Right cardiac atrium (tissue), 5 donors: ENCODE data around the gene FANCC. TPM values are rescaled to one million over a fixed set of nuclear protein-coding genes. Genes with fewer than 3 reads are reported as not detected.

Experiments used
- ATAC-seq, 2 donors: fragments of 200-7000 bp; cut with Tn5 transposase; one replicate each; pipeline versions ENCODE4 v1.8.0 to v1.9.1; 2020; ENCODE audit warnings: moderate library complexity in 2 of 2, mild to moderate bottlenecking in 1 of 2
- DNase-seq, 3 donors: peaks; one replicate each; pipeline ENCODE4 v3.0.0-alpha.2; 2020
- H3K27ac ChIP-seq: one replicate; pipeline ENCODE4 v1.5.1; 2013; ENCODE audit warnings: mild to moderate bottlenecking, low read length, control low read depth, moderate library complexity
- H3K27me3 ChIP-seq: one replicate; pipeline ENCODE4 v1.6.1; 2013; ENCODE audit not compliant: control insufficient read depth, insufficient read depth
- H3K4me1 ChIP-seq: one replicate; pipeline ENCODE4 v1.6.1; 2013; ENCODE audit warnings: low read length; ENCODE audit not compliant: control insufficient read depth, insufficient read depth
- H3K4me3 ChIP-seq: one replicate; pipeline ENCODE4 v1.5.1; 2013; ENCODE audit warnings: low read length, control low read depth
- H3K9me3 ChIP-seq: one replicate; pipeline ENCODE4 v1.6.1; 2013; ENCODE audit warnings: low read length; ENCODE audit not compliant: control insufficient read depth
- WGBS: extraction: QIAGEN DNeasy Blood & Tissue Kit; methylation state at CpG from one replicate; pipeline ENCODE4 v1.1.7; 2013; 5-methylcytosine and 5-hydroxymethylcytosine counted together
- intact Hi-C, 4 donors: fragments of 100-400 bp; cut with DNase I; formaldehyde crosslinking; loops; one replicate each; pipeline versions ENCODE4 v1.11.0 to v1.14.0; 2022 to 2023
- polyA plus RNA-seq: library from polyadenylated mRNA; stranded (reverse); fragments of 200-250 nt; gene quantifications from one replicate; pipeline ENCODE4 v1.2.3, GENCODE V29; 2013
- total RNA-seq, 4 donors: library from RNA; stranded (reverse); fragmentation: NEBNext Ultra II Directional; extraction: Animal tissue kit (Norgen Biotek cat#: 25700); gene quantifications; one replicate each; pipeline ENCODE4 v1.2.1, GENCODE V29; 2021
- donor health status: healthy with polysubstance abuse.
- donor health status: DM: no; HTN: yes; CAD: no.
- donor health status: DM: no; HTN: no; CAD: no.
- donor health status: DM: no; HTN: yes; CAD: no; lungs with severe emphysema.
- donor health status: DM: yes; HTN: yes; CAD: no.

The FANCC gene
- total and polyA plus RNA-seq, 5 donors = 3.2 to 6.6 (median 4.3) TPM

DNA sequence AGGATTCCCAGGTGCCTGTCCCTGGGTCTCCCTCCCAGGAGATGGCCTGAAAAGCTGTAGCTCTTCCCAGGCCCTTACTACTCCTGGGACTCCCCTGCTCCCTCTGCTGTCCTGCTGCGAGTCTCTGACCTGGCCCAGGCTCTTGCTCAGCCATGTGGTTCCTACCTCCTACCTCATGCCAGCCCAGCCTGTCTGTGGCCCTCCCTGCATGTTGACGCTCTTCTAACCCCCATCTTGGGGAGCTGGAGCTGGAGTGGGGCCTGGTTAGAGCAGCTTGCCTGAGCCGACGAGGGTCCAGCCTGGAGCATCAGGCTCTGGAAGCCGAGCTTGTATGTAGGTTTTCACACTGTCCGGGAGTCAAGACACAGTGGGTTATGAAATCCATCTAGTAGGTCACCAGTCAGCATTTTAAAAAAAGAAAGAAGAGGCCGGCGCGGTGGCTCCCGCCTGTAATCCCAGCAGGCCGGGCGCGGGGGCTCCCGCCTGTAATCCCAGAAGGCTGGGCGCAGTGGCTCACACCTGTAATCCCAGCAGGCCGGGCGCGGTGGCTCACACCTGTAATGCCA, 244.4 kb downstream of the FANCC start:
- intact Hi-C loops = loop anchor here in 1 of 4 donors (2.0 kb wide), 1 partner anchor 14 kb away; no protein-coding TSS in a partner anchor
- DNase-seq = no peak
- no peak overlapping the region for H3K4me3 ChIP-seq
- peaks cover 28% of the 10 kb centered on the region for H3K4me1 ChIP-seq
- H3K27me3 ChIP-seq = no peaks in the 10 kb centered on the region
- 88% methylated on average over 18 of the region's 18 CpGs for WGBS
- H3K27ac ChIP-seq = peak overlapping the region; percentile 35
- peak in 1 of 2 donors; percentile 15 for ATAC-seq
- no peaks in the 10 kb centered on the region for H3K9me3 ChIP-seq

GRCh38 chr9:95071925-95072324, 245.6 kb downstream of the FANCC start:
- Histone ChIP-seq H3K4me3 (no peak overlapping the region), H3K4me1 (peaks cover 28% of the 10 kb centered on the region), H3K27ac (no peak overlapping the region), H3K27me3 (no peaks in the 10 kb centered on the region), H3K9me3 (no peaks in the 10 kb centered on the region)
- 76% methylated on average over 5 of the region's 5 CpGs for whole genome bisulfite sequencing
- DNase-seq (no peak), ATAC-seq (no peak)
- intact Hi-C loops = loop anchor here in 1 of 4 donors (2.0 kb wide), 1 partner anchor 13 kb away; no protein-coding TSS in a partner anchor

DNA sequence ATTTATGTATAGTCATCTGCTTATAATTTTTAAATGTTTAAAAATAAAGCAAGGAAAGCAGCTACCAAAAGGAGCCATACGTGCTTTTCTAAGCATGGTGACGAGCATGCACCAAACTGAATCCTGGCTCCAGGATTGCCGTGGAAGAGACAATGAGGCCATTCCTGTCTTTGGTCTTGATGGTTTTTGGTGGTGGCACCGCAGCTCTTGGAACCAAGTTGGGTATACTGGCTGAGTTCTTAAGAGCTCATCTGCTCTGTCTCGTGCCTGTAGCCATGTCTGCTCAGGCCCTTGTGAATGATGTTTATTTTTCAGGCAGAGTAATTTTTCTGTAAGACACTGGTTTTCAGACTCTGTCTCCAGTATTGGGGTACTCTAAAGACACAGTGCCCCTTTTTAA, 246.1 kb downstream of the FANCC start:
- no peaks in the 10 kb centered on the region for H3K9me3 ChIP-seq
- 70% methylated on average over 5 of the region's 5 CpGs for WGBS
- intact Hi-C loops = no loop called here
- no peak overlapping the region for H3K4me3 ChIP-seq
- H3K27ac ChIP-seq = no peak overlapping the region
- no peak for DNase-seq
- H3K4me1 ChIP-seq = peaks cover 26% of the 10 kb centered on the region
- H3K27me3 ChIP-seq = no peaks in the 10 kb centered on the region
- ATAC-seq = no peak

DNA sequence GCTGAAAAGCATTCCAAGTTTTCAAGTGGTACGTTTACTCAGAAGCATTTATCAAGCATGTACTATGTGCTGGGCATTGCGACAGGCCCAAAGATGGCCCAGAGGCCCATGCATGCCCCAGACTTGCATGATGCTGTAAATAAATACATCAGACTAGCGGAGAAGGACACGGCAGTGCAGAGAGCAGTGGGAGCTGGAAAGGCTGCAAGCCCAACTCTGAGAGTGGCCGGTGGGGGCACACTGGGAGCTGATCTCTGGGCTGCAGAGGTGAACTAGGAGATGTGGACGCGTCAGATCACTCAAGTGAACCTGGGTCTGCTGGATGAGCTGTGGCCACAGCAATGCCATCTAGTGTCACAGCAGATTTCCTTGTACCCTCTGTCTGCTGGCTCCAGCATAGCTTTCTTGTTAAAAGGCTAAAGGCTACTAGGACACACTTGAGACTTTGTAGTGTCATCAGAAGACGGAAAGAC, 246.9 kb downstream of the FANCC start:
- H3K4me3 ChIP-seq = no peak overlapping the region
- 51% methylated on average over 8 of the region's 8 CpGs for WGBS
- intact Hi-C loops = no loop called here

DNA sequence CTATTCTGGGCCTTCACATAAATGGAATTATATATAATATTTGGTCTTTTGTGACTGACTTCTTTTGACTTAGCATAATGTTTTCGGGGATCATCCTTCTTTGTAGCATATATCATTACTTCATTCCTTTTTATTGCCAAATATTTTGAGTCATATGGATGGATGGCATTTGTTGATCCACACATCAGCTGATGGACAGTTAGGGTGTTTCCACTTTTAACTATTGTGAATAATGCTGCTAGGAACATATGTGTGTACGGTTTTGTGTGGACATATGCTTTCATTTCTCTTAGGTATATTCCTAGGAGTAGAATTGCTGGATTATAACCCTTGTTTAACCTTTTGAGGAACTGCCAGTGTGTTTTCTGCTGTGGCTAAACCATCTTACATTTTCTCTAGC, 249.6 kb downstream of the FANCC start:
- H3K9me3 ChIP-seq = no peaks in the 10 kb centered on the region
- ATAC-seq = no peak
- H3K27ac ChIP-seq = no peak overlapping the region
- intact Hi-C loops = no loop called here
- DNase-seq = no peak
- peaks cover 28% of the 10 kb centered on the region for H3K4me1 ChIP-seq
- WGBS = 41% methylated on average over 2 of the region's 2 CpGs
- no peaks in the 10 kb centered on the region for H3K27me3 ChIP-seq
- H3K4me3 ChIP-seq = no peak overlapping the region

More for the DNA sequence above, 246.9 kb downstream of the FANCC start:
- H3K27me3 ChIP-seq = no peaks in the 10 kb centered on the region
- ATAC-seq = peak in 1 of 2 donors; percentile 10
- peaks cover 23% of the 10 kb centered on the region for H3K4me1 ChIP-seq
- H3K9me3 ChIP-seq = no peaks in the 10 kb centered on the region
- no peak for DNase-seq
- peak overlapping the region; percentile 11 for H3K27ac ChIP-seq

DNA sequence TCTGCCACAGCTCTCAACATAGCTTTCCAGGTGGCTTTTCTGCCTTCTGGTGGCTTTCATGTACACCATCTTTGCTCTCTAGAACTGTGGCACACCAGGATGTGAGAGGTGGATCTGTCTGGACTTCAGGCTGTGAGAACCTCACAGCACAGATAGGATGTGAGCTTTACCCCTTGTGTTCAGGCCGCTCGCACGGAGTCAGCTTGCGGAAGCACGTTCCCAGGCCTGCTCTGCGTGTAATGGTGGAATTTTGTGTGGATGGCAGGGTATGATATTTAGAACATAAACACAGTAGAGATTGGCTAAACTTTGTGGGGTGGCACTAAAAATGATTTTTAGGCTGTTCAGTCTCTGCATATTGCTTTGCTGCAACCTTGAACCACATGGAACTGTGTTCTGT, 250.5 kb downstream of the FANCC start:
- no peak for DNase-seq
- Histone ChIP-seq H3K9me3 (no peaks in the 10 kb centered on the region), H3K27me3 (no peaks in the 10 kb centered on the region), H3K4me1 (peaks cover 32% of the 10 kb centered on the region), H3K4me3 (no peak overlapping the region), H3K27ac (peak overlapping the region; percentile 45)
- intact Hi-C loops = no loop called here
- ATAC-seq = no peak
- WGBS = 79% methylated on average over 6 of the region's 6 CpGs

DNA sequence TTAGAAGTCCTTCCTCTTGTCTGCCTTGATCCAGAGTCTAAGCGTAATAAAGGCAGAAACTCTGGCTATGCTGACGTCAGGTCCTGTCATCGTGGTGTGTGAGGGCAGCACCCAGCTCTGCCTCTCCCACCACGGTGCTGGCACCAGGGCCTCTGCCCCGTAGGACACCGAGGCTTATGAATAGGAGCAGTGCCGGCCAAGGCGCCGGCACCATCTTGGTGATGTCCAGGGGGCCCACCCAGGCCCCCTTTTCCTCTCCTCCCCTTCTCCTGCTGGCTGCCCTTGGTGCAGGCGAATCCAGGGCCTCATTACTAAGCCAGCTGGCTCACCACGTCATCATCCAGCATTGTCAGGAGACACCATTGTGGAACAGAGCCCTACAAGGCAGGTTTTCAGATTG, 252.3 kb downstream of the FANCC start:
- WGBS = 55% methylated on average over 11 of the region's 11 CpGs
- DNase-seq = peak in 2 of 3 donors; percentile 59 to 65
- no peaks in the 10 kb centered on the region for H3K27me3 ChIP-seq
- ATAC-seq = peak; percentile 42 to 57
- H3K4me1 ChIP-seq = peaks cover 29% of the 10 kb centered on the region
- H3K27ac ChIP-seq = peak overlapping the region; percentile 73
- H3K4me3 ChIP-seq = no peak overlapping the region
- intact Hi-C loops = no loop called here
- no peaks in the 10 kb centered on the region for H3K9me3 ChIP-seq

DNA sequence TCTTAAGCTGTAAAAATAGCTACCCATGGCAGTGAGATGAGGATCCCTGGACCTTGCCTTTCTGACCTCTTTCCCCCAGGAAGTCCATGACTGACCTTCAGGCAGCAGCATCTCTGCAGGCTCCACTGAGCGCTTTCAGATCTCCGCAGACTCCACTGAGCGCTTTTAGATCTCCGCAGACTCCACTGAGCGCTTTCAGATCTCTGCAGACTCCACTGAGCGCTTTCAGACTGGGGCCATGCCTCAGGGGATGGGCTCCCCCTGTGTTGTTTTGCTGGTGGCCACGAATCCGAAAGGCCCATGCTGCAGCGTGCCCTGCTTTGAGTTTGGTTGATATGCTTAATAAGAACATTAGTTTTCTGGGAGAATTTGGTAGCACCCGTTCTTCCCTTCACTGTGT, 254.2 kb downstream of the FANCC start:
- DNase-seq (no peak), ATAC-seq (no peak)
- no peak overlapping the region for H3K4me3 ChIP-seq
- H3K27ac ChIP-seq = peak overlapping the region; percentile 20
- H3K9me3 ChIP-seq = no peaks in the 10 kb centered on the region
- WGBS = 76% methylated on average over 10 of the region's 10 CpGs
- no peaks in the 10 kb centered on the region for H3K27me3 ChIP-seq
- intact Hi-C loops = no loop called here
- peaks cover 32% of the 10 kb centered on the region for H3K4me1 ChIP-seq

DNA sequence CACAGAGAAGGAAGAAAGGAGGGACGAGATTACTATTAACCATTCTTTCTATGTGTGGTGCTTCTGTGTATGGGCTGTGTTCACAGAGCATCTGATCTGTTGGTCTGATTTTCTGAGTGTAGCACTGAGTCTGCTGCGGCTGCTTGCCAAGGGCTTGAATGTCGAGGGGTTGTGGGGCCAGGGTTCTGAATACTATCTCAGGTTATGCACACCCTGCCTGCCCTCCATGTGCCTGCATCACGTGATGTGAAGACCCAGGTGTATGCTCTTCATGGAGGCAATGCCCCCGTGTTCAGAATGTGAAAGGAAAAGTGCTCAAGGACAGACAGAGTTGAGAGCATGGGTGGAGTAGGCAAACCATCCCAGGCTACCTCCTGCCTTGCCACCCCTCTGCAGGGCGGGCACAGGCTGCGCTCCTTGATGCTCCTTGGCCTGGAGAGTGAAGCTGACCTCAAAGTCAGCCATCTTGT, 254.9 kb downstream of the FANCC start:
- peak in 1 of 2 donors; percentile 29 for ATAC-seq

DNA sequence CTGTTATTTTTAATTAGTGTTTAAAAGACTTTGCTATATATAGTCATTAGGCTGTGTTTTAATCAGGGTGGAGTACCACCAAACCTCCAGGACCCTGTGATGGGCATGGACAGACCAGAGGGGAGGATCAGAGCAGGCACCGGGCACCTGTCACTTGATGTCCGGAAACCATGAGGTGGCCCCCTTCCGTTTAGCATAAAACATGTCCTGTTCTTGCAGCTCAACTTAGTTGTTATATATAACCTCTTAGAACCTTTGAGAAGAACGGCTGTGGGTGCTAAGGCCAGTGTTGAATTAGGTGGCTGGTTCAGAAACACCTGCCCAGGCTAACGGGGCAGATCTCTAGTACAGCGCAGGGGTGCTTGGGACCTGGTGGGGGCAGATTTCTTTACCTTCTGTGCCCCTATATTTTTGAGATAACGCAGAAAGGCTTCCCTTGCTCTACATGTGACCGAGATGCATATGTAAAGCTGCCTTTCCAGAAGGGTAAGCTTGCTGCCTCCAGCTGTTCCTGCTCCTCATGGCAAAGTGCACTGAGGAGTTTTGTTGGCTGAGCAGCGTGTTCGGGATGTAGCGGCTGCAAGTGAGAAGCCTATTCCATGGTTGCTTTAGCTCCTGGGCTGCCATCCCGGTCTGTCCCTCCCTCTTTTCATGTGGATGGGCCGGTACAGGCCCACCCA, 255.5 kb downstream of the FANCC start:
- Histone ChIP-seq H3K4me3 (no peak overlapping the region), H3K27ac (peak overlapping the region; percentile 32), H3K4me1 (peaks cover 27% of the 10 kb centered on the region), H3K9me3 (no peaks in the 10 kb centered on the region), H3K27me3 (no peaks in the 10 kb centered on the region)
- ATAC-seq = no peak
- DNase-seq = no peak
- 53% methylated on average over 13 of the region's 13 CpGs for WGBS
- intact Hi-C loops = no loop called here

More for the DNA sequence above, 254.9 kb downstream of the FANCC start:
- Histone ChIP-seq H3K27me3 (no peaks in the 10 kb centered on the region), H3K4me1 (peaks cover 31% of the 10 kb centered on the region), H3K9me3 (no peaks in the 10 kb centered on the region), H3K4me3 (no peak overlapping the region), H3K27ac (peak overlapping the region; percentile 32)
- intact Hi-C loops = no loop called here
- 64% methylated on average over 7 of the region's 7 CpGs for WGBS
- DNase-seq = no peak

DNA sequence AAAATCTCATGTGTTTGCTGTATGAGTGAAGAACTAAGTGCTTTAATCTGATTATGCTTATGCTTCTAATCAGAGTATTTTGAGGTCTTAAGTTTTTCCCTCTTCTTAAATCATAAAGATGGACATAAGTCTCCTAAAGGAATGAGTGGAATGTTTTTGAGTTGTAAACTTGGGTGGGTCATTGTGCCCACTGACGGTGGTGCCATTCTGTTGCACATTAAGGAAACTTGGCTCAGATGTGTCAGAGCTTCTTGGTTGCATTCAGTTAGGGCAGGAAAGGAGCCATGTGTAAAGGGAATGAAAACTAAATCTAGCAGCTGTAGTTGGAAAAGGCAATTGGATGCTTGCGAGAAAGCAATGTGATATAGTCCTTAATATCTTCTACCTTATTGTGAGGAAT, 256.6 kb downstream of the FANCC start:
- no peak overlapping the region for H3K27ac ChIP-seq
- WGBS = 67% methylated on average over 2 of the region's 2 CpGs

More for the DNA sequence above, 256.6 kb downstream of the FANCC start:
- peaks cover 34% of the 10 kb centered on the region for H3K4me1 ChIP-seq
- DNase-seq (no peak), ATAC-seq (no peak)
- intact Hi-C loops = no loop called here
- no peak overlapping the region for H3K4me3 ChIP-seq
- no peaks in the 10 kb centered on the region for H3K27me3 ChIP-seq
- H3K9me3 ChIP-seq = no peaks in the 10 kb centered on the region
